HUES6 (cell line): ENCODE results near the gene MACROH2A2.
"Not testable (repeated sequence)": the region's sequence is repeated elsewhere in the genome, so short reads cannot be mapped to it uniquely, and the experiment has no call there.

Experiments used
- H3K27ac ChIP-seq: 2 replicates; pipeline ENCODE4 v1.7.0; 2013; ENCODE audit warnings: low read depth, mild to moderate bottlenecking, low read length, inconsistent platforms
- H3K27me3 ChIP-seq: 2 replicates; pipeline ENCODE4 v1.6.1; 2013; ENCODE audit warnings: low read length; ENCODE audit not compliant: control insufficient read depth, insufficient read depth
- H3K36me3 ChIP-seq: 2 replicates; pipeline ENCODE4 v1.6.1; 2013; ENCODE audit warnings: low read length; ENCODE audit not compliant: control insufficient read depth, insufficient read depth
- H3K4me1 ChIP-seq: 2 replicates; pipeline ENCODE4 v1.6.1; 2013; ENCODE audit warnings: low read length; ENCODE audit not compliant: control insufficient read depth, insufficient read depth
- H3K4me3 ChIP-seq: 2 replicates; pipeline ENCODE4 v1.5.1; 2013; ENCODE audit warnings: low read depth, low read length
- H3K9ac ChIP-seq: one replicate; pipeline ENCODE4 v1.6.1; 2013; ENCODE audit warnings: mild to moderate bottlenecking, low read length
- H3K9me3 ChIP-seq: 2 replicates; pipeline ENCODE4 v1.6.1; 2013; ENCODE audit warnings: low read depth, low read length; ENCODE audit not compliant: control insufficient read depth, insufficient read depth

The MACROH2A2 gene

DNA sequence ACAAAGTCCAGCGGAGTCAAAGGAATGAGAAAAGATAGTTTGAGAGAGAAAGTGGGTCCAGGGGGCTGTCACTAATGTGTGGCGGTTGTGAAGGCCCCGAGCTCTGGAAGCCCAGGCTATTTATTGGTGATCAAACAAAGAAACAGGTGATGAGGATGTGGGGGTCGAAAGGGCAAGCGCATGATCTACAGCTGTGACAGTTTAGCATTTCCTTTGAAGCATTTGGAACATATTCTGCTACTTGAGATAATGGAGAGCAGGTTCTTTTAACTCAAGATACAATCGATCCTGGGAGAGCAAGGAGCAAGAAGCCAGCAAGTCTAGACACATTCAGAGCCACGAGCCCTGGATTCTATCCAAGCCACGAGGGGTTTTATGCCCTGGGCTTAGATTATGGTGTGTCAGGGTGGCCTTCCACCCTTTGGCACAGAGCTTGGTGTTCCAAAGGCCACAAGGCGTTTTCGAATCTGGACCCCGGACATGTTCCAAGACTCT lies 48.5 kb downstream of the MACROH2A2 start:
- H3K27me3 ChIP-seq, H3K4me1 ChIP-seq, H3K27ac ChIP-seq, H3K4me3 ChIP-seq, H3K9me3 ChIP-seq, H3K9ac ChIP-seq: not testable (repeated sequence)
- H3K36me3 ChIP-seq: peaks cover 56% of the 10 kb centered on the region

DNA sequence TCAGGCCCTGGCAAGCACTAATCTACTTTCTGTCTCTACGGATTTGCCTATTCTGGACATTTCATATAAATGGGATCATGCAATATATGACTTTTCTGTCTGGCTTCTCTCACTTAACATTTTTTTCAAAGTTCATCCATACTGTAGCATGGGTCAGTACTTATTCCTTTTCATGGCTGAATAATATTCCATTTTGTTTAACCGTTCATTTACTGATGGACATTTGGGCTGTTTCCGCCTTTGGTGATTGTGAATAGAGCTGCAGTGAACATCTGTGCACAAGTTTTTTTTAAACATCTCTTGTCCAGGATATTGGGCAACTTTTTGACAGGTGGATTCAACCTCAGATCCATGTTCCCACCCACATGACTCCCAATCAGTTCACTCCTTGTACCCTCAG lies 49.0 kb downstream of the MACROH2A2 start:
- peaks cover 54% of the 10 kb centered on the region for H3K36me3 ChIP-seq
- no peaks in the 10 kb centered on the region for H3K4me1 ChIP-seq
- H3K9ac ChIP-seq: no peak overlapping the region
- H3K4me3 ChIP-seq: no peak overlapping the region
- no peak overlapping the region for H3K27ac ChIP-seq
- no peaks in the 10 kb centered on the region for H3K9me3 ChIP-seq
- no peaks in the 10 kb centered on the region for H3K27me3 ChIP-seq

DNA sequence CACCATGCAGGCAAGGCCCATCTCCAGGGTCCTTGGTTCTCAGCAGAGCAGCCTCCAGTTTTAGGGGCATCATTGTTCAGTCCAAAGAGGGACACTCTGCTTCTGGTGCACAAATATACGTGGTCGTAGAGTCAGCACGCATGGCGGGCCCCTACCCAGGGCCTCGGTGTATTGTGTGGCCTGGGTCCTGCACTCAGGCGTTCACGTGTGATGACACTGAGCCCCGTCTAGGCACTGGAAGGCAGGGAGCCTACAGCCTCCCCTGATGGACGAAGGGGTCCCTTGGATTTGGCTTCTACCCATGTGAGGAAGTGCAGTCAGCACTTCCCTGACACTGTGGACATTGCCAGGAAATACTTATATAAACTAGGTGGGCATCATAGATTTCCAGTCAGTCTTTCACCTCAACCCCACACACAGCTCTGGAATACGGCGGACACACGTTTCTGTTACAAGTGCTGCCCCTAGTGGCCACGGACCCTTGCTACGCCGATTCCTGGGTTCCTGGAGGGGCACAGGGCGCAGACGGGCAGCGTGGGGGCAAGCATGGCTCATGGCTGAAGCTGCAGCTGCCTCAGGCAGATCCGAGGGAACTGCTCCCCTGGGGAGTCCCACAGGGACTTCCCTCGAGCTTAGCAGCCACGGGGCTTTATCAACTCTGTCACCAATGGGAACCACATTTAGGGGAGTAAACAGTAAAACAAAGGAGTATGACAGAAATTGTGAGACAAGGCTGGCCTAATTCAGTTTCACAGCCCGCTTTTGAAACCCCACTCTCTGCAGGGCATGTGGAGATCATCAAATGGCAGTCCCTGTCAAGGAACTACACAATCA lies 54.5 kb downstream of the MACROH2A2 start:
- Histone ChIP-seq H3K4me1 (0 out of 2 replicates have a peak, but pooled peaks cover 3% of the 10 kb centered on the region), H3K27me3 (no peaks in the 10 kb centered on the region), H3K9me3 (no peaks in the 10 kb centered on the region), H3K36me3 (peaks cover 40% of the 10 kb centered on the region), H3K27ac (no peak overlapping the region), H3K9ac (no peak overlapping the region), H3K4me3 (no peak overlapping the region)

DNA sequence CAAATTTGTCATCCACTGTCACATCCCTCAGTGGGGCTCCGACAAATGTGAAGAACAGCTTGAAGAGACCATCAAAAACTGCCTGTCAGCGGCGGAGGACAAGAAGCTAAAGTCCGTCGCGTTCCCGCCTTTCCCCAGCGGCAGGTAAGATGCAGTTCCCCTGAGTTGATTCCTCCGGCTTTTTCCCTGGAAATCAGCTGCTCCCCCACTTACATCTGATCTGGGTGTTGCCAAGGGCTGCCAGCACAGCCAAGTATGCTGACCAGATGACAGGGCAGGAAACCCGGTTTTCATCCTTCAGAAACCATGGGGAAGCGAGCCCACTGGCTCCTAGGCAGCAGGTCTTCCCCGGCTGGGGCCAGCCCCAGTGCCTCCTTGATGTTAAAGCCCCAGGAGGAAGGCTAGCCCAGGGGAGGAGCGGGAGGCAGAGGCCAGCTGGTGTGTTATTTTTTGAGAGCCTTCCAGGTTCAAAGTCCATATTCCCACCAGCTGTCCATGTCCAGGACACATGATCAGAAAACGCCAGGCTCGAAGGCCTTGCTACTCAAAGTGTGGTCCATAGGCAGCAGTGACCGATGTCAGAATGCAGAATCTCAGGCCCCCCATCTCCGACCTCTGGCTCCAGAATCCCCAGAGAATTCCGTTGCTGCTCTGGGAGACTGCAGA lies 56.6 kb downstream of the MACROH2A2 start:
- peaks cover 45% of the 10 kb centered on the region for H3K36me3 ChIP-seq
- H3K4me3 ChIP-seq: no peak overlapping the region
- 0 out of 2 replicates have a peak, but pooled peaks cover 3% of the 10 kb centered on the region for H3K4me1 ChIP-seq
- H3K9me3 ChIP-seq: no peaks in the 10 kb centered on the region
- H3K9ac ChIP-seq: no peak overlapping the region
- no peaks in the 10 kb centered on the region for H3K27me3 ChIP-seq
- H3K27ac ChIP-seq: no peak overlapping the region

DNA sequence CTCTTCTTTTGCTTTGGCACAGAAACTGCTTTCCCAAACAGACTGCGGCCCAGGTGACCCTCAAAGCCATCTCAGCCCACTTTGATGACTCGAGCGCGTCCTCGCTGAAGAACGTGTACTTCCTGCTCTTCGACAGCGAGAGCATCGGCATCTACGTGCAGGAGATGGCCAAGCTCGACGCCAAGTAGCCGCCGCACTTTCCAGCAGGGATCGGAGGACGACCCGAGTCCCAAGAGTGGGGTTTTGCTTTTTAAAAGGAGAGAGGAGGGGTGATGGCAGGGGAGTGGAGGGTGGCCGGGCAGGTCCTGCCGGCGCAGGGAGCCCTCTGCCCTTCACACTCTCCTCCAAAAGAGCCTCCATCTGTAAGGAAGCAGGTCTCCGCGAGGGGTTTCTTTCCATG lies 58.9 kb downstream of the MACROH2A2 start:
- no peak overlapping the region for H3K27ac ChIP-seq
- peaks cover 45% of the 10 kb centered on the region for H3K36me3 ChIP-seq
- no peak overlapping the region for H3K4me3 ChIP-seq
- no peak overlapping the region for H3K9ac ChIP-seq
- no peaks in the 10 kb centered on the region for H3K27me3 ChIP-seq
- no peaks in the 10 kb centered on the region for H3K9me3 ChIP-seq
- H3K4me1 ChIP-seq: 0 out of 2 replicates have a peak, but pooled peaks cover 3% of the 10 kb centered on the region

DNA sequence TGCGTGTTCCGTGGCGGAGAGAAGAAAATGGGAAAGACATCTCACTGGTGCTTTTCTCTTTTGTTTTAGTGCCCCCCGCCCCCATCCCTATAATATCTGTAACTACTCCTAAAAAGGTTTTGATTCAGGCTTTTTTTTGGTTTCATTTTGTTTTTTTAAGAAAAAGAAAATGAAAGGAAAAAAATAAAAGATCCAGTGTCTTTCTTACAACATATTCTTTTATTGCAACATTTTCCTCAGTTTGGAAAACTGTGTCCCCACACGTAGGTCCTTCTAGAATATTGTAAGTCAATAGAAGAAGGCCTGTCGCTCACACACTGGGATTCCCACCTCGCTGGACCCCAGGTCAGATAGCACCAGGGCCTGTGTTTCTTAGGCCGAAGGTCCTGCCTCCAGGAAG lies 59.4 kb downstream of the MACROH2A2 start:
- H3K36me3 ChIP-seq: peaks cover 45% of the 10 kb centered on the region
- H3K27ac ChIP-seq: no peak overlapping the region
- no peak overlapping the region for H3K4me3 ChIP-seq

DNA sequence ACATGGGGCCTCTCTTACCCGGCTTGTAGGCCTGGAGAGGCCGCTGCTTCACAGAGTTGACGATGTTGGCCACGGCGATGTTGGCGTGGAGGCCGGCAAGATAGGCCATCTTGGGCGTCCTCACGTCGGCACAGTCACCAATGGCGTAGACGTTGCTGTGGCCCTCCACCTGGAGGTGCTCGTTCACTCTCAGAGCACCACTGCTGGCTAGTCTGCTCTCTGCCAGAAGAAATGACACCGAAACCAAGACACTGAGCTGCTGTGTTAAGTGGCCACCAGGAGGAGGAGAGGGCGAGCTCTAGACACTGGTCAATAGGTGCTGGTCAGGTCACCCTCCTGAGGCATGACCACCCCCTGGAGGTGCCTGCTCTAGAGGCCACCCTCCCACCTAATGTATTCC lies 62.3 kb downstream of the MACROH2A2 start:
- peaks cover 29% of the 10 kb centered on the region for H3K36me3 ChIP-seq

More for the DNA sequence above, 59.4 kb downstream of the MACROH2A2 start:
- Histone ChIP-seq H3K9ac (no peak overlapping the region), H3K27me3 (no peaks in the 10 kb centered on the region), H3K9me3 (no peaks in the 10 kb centered on the region), H3K4me1 (0 out of 2 replicates have a peak, but pooled peaks cover 3% of the 10 kb centered on the region)

DNA sequence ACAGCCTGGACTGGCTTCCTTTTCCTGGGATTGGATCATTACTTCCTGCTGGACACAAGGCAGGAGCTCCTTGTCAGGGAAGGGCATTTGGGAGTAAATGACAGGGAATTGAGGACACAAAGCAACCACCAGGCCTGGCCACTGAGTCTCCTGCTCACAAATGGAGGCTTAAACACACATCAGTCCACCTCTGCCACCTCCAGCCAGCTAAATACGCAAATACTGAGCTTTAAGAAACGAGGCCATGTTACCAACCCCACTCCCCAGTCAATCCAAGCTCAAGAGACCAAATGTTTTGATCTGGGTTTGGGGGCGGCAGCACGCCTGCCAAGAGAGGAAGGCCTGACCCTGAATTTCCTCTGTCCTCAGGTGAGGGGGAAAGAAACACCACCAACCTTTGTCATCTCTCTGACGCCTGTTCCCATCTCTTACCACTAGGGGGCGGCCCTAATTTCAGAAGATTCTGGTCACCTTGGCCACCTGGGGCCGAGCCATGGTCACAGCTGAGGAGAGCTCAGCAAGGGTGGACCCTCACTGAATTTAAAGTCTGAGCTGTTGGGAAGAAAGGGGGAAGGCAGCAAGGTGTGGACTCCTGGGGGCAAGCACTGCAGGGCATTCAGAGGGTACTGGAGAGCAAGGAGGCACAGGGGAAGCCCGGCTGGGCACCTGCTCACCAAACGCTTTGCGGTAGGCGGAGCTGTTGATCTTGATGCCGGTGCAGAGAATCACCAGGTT lies 63.5 kb downstream of the MACROH2A2 start:
- H3K4me1 ChIP-seq: no peaks in the 10 kb centered on the region
- no peaks in the 10 kb centered on the region for H3K9me3 ChIP-seq
- H3K36me3 ChIP-seq: peaks cover 21% of the 10 kb centered on the region
- H3K27me3 ChIP-seq: no peaks in the 10 kb centered on the region
- no peak overlapping the region for H3K9ac ChIP-seq
- H3K27ac ChIP-seq: no peak overlapping the region
- no peak overlapping the region for H3K4me3 ChIP-seq

More for the DNA sequence above, 62.3 kb downstream of the MACROH2A2 start:
- Histone ChIP-seq H3K27ac (no peak overlapping the region), H3K27me3 (no peaks in the 10 kb centered on the region), H3K4me1 (no peaks in the 10 kb centered on the region), H3K9ac (no peak overlapping the region), H3K4me3 (no peak overlapping the region), H3K9me3 (no peaks in the 10 kb centered on the region)

DNA sequence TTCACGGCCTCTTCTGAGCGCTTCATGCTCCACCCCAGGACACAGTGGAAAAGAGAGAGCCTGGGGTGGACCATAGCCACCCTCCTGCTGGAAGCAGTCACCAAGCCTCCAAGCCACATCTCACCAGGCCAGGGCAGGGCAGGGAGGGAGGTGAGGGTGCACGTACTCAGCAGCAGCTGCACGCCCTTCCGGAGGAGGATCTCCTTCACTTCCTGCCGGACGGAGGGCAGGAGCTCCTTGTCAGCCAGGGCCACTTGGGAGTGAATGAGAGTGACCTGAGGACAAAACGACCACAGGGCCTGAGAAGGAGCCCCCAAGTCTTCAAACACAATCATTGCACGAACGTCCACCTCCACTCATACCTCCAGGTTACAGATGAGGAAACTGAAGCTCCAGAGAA lies 65.0 kb downstream of the MACROH2A2 start:
- H3K9ac ChIP-seq: no peak overlapping the region
- H3K4me3 ChIP-seq: no peak overlapping the region
- H3K9me3 ChIP-seq: no peaks in the 10 kb centered on the region
- no peak overlapping the region for H3K27ac ChIP-seq
- peaks cover 12% of the 10 kb centered on the region for H3K36me3 ChIP-seq
- no peaks in the 10 kb centered on the region for H3K27me3 ChIP-seq
- no peaks in the 10 kb centered on the region for H3K4me1 ChIP-seq

DNA sequence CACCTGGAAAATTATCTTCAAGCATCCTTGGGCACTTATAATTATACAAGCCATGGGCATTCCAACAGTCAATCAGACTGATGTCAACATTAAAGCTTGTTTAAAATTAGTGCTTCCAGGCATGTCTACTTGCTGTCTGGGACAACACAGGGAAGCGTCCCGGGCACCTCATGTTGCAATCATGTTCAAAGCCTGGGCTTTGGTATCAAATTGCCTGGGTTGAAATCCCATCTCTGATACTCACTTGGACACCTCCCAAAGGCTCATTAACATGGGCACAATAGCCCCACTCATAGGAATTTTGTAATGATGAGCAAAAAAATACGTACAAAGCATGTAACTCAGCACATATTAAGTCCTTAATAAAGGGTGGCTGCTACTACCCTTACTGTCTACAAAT lies 65.5 kb downstream of the MACROH2A2 start:
- H3K4me3 ChIP-seq: no peak overlapping the region
- H3K9ac ChIP-seq: no peak overlapping the region
- H3K9me3 ChIP-seq: no peaks in the 10 kb centered on the region
- peaks cover 12% of the 10 kb centered on the region for H3K36me3 ChIP-seq
- H3K27ac ChIP-seq: no peak overlapping the region
- H3K27me3 ChIP-seq: no peaks in the 10 kb centered on the region
- no peaks in the 10 kb centered on the region for H3K4me1 ChIP-seq
